NCI-H1694 (cell line): ENCODE data around the gene PALLD.

Source experiments
- DNase-seq: peaks from one replicate; lab custom pipeline; 2025; lab: John Stamatoyannopoulos, UW

PALLD gene

DNA sequence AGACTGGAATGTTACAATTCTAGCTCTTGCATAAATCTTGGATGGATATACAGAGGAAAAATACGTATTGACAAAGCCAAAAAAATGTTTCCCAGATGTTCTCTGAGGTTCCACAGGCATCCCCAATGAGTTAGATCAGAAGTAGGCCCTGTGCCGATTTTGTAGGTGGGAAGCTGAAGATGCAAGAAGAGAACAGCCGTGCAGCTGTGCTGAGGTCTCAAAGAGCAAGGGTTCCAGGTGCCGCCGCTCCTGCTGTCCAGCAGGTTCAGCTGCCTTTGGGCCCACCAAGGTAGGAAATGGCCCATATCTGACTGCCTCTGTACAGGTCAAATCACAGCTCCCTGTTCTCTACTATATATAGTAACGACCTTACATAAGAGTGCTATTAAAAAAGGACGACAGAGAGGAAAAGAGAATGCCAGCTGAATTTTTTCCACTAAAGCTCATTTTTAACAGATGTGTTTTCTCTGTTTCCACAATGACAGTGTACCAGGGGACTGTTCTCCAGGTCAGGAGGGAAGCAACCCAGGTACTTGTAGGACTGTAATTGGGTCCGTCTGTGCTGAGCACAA, 357.6 kb downstream of the PALLD start:
- no peak for DNase-seq

DNA sequence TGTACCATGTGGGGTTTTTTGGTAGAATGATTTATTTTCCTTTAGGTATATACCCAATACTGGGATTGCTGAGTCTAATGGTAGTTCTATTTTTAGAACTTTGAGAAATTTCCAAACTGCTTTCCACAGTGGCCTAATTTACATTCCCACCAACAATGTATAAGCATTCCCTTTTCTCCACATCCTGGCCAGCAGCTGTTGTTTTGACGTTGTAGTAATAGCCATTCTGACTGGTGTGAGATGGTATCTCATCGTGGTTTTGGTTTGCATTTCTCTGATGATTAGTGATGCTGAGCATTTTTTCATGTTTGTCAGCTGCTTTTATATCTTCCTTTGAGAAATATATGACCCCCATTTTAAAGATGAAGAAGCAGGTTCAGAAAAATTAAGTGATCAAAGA, 359.5 kb downstream of the PALLD start:
- no peak for DNase-seq

DNA sequence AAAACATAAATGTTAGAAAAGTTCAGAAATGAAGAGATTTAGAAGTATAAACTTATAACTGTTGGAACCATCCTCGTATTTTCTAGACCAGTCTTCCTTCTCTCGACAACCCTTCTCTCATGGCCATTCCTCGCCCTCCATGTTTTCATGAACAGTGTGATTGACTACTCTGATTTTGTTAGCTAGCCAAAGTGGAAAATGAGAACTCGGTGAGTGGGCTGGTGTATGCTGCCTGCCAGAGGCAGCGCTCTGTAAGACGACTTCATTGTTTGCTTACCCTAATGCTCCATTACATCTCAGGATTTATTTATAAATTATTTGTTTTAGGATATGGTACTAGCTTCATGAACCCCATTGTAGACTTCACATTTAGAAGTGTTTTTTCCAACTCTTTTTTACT, 360.2 kb downstream of the PALLD start:
- DNase-seq, result no peak

DNA sequence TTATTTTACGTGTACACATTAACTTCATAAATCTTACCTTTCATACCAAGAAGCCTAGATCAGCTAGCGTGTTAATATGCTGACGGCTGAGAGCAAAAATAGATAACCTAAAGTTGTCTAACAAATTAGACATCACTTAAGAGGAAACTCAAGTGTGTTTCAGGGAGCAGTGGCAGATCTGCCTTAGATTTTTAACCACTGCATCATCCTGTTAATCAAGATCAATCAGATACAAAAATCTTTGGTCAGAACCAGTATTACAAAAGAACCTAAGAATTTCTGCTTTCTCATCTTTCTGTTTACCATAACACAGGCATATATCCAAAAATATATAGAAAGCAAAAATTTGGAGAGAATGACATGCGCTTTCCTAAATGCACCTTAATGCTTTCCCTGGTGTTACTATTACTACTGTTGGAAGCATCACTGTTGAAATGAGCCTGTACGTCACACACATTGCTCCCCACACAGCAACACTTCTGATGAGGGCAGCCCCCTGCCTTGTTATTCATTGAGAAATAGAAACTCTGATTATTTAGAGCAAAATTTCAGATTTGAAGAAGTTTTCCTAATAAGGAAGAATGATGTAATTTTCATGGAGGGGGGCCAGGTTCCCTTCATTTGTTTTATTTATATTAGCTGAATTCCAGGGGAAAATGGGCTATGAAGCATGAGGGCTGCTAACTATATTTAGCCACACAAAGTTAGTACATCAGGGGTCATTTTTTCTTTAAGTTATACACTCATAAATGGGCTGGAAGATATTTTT, 360.9 kb downstream of the PALLD start:
- no peak for DNase-seq

DNA sequence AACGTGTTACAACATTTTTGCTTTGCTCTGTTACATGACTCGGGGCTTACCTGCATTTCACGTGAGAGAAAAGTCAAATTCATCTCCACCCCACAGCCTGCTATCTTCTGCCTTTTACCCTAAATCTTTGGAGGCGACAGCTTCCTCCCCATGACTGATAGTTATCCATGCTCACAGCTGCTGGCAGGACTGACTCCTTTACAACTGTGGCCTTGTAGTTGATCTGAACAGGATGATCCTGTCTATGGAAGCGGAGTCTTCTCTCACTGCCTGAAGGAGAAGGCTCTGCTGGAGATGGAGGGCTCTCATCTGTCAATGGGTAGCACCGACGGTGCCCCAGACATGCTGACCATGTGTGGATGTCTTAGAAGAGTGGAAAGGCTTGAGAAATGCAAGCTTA, 362.2 kb downstream of the PALLD start:
- DNase-seq, result no peak

DNA sequence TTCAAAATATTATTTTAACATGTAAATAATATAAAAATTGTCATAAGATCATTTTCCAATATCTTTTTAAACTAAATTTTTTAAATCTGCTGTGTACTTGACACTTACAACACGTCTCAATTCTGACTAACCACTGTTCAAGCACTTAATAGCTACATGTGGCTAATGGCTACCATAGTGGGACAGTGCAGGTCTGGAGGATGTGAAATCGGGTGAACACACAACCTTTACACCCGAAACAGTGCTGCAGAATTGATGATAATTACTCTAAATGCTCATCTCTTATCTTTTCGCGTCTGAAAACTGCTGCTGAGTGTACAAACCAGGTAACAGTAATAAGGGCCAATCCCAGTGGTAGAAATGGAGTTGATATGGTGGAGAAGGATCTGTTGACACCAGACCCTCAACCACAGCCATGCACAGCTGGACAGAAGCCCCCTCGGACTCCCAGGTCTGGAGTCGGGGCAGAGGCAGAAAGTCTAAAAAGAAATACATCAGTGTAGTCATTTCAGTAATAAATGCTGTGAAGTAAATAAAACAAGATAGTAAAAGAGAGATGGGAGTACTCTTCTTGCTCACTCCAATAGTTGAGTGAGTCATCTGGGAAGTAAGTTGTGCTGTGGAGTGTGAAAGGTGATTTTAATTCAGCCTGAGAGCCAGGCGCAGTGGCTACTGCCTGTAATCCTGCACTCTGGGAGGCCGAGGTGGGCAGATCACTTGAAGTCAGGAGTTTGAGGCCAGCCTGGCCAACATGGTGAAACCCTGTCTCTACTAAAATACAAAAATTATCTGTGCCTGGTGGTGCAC, 363.2 kb downstream of the PALLD start:
- no peak for DNase-seq

DNA sequence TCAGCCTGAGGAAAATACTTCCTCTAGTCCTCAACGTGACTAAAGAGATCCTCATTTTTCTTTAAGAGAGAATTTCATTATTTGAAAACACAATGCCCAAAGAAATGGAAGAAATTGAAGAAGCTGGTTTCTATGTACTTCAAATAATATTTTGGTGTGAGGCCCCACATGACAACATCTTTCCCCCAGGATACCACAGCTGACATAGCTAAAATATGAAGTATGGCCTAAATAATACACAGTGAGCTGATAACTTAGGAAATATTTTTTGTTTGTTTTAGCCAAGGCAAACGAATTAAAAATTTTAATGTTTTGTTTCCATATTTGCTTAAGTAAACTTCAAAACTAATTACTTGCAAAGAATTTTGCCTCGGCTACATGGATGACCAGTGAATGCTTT, 364.0 kb downstream of the PALLD start:
- DNase-seq, result no peak

DNA sequence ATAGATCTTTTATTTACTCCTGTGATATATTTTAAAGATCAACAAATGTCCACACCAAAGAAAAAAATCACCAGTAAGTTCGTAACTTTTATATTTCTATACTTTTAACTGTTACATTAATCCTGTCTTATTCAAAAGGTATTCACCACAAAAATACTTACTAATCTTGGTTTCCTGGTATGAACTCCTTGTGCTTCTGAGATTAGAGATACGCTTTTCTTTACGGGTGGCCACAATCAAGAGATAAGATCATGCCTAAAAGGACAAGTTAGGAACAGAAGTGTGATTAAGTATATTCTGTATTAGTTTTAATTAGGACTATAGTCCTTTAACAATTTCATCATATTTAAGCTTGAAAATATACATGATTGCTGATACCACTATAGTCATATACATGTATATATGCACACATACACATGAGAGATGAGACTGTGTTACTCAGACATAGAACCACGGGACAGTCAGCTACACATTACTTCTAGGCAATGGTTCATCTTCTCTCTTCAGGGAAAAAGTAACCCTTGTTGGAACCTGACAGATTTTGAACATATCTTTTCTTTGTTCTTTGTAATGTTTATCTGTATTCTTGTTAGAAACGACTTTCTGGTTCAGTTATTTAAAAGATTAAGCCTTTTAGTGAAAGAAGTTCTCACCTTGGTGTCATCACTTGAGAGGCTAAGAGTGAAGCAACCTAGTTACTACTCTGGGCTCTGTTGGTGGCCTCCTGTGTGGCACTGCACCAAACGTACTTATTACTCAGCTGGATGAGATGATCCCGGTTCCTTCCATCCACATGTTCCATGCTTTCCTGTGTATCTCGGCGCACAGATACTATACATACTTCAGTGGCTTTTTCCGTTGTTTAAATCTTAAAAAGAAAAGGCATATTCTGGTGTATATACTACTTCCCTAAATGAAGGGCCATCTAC, 367.1 kb downstream of the PALLD start:
- no peak for DNase-seq

DNA sequence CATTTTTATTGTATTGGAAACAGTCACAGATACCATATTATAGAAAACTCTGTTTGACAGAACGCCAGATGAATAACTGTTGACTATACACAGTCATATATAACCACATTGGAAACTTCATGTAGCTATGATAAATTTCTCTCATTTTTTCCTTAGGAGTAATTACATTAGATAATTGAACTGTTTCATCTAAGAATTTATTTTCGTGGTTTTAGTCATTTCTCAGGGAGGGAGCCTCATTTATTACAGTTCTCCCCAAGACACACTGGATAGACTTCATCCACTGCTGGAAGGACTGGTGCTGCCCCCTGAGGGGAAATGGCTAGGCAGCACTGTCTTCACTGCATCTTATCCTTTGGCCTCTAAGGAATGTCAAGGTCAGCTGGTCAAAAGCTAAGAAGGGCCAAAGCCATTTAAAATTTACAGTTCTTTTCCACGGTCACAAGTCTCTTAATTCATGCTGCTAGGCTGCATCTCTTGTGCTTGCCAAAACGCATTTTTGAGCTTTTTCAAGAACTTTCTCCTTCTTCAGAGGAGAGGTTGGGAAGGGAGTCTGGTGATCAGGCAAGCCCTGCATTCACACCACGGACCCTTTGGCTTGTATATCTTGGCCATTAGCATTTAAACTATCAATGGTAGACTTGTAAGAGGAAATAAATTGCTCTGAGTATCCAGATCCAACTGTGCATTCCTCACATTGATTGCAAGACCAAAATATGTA, 368.1 kb downstream of the PALLD start:
- no peak for DNase-seq

DNA sequence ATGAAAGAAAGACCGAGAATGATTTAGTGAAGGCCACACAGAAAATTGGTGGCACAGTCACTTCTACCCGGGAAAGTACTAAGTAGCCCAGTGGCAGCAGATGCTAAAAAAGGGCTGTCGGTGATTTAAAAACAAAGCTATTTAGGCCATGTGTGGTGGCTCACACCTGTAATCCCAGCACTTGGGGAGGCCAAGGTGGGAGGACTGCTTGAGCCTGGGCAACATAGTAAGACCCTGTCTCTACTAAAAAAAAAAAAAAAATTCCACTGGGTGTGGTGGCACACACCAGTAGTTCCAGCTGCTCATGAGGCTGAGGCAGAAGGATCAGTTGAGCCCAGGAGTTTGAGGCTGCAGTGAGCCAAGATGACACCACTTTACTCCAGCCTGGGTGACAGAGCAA, 369.0 kb downstream of the PALLD start:
- DNase-seq, result no peak

DNA sequence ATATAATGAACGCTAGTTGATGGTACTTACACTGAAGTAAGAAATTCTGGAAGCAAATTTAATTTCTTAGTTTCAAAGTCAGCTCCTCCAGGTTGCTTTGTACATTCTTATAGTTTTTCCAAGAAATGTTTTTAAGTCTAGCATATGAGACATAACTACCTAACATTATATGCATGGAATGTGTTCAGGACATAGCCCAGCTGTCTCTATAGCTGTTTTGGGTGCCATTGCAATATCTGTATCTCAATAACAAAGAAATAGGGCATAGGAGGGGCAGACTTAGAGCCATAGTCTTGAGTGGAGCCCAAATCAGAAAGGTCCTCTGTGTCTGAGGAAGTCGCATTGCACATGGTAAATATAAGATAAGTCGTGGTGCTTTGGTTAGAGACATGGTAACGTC, 369.8 kb downstream of the PALLD start:
- DNase-seq, result no peak

DNA sequence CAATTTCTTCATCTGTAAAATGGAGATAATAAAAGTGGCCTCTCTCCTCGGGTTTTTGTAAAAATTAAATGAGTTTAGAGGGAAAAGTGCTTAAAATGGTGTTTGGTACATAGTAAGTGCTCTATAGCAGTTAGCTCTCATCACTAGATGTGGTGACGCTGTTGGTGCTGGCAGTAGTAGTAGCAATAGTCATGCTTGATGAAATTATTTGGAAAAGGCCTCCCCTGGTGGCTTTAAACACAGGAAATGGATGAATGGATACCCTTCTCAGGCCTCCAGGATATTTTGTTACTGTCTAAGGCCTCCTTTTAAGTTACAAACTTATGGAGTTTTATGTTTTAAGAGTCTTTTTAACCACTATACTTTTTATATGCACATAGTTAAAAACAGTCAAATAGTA, 370.3 kb downstream of the PALLD start:
- no peak for DNase-seq

DNA sequence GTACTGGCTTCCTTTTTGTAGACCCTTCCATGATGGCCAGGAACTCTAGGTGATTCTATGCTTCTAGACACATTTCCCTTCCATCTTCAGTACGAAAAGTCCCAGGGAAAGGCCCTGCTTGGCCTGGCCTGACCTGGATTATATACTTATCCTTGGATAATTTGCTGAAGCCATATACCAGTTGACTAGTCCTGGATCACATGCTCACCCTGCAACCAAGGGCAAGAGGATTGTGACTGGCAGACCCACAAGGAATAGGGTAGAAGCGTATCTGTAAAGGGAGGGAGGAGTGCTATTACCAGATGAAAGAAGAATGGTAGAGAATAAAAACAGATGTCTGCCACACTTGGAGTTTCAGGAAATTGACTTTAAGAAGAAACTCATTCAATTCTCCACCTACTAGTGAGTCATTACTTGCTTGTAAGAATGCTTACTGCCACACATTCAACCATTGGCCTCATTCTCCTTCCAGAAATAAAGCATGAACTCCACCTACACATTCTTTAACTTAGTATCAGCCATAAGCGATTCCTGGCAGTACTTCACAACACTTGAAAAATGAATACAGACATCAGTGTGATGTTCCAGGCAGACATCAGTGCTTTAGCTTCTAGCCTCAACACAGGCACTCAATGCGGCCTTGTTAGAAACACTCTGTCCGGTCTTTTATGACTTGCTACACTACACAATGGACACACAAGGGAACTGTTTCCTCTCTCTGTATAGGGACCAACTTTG, 371.4 kb downstream of the PALLD start:
- DNase-seq, result no peak

DNA sequence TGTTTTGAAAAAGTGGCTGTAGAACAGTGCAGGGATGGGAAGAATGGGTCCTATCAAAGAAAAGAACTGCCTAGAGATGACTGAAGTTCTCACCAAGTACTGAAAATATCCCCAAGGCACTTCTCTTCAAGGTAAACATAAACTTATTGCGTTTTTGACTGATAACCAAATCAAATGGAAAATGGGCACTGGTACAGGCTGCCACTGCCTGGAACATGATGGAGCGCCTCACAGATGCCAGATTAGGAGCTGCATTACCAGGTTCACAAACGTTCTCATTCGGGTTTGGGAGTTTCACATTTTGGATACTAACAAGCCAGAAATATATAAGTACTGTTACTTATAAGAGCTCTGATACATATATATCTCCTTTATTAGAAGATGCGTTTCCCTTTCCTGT, 371.9 kb downstream of the PALLD start:
- DNase-seq, result no peak

DNA sequence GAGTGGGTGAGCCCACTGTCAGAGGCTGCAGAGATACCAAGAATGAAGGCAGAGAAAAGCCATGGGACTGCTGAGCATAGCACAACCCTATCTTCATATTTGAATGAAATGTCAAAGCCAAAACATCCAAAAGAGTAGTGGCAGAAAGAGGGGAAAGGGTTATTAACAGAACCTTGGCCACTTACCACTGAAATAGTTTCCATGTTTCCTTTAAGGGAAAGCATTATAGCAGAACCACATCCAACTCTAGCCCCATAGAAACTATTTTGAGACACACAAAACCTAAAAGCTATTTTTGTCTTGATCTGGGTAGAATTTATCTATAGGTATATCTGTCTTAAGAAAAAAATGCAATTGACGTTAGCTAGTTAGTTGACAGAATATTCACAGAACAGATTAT, 373.2 kb downstream of the PALLD start:
- no peak for DNase-seq

DNA sequence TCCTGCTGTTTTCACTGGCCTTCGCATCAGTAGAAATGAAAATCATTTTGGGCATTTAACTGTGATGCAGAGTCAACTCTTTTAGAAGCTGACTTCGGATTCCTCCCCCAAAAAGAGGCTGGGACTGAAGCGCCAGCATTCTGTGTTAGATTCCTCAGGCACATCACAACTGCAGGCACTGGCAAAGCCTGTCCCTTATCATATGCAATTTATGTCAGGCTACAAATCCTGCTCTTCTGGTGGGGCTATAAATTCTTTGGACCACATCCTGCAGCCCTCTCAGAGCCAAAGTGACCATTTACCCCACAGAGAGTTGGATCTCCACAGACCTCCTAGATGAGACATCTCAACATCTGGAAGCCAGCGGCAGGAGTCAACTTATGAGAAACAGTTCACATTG, 374.8 kb downstream of the PALLD start:
- DNase-seq, result no peak

DNA sequence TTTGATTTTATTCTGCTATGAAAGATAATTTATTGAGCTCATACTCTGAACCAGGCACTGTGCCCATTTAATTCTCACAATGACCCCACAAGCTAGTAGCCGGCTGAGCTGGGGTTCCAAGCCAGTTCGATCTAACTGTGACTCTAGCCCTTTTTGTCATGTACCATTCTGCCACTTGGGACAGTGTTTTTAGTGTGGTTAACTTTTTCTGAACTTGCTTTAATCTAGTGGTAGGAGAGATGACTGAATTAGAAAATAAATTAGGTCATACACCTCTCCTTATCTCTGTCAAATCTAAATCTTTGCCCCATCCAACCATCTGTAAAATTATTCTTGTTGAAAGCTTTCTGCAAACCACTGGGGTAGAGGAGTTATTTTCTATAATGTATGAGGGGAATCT, 377.2 kb downstream of the PALLD start:
- DNase-seq, result no peak

DNA sequence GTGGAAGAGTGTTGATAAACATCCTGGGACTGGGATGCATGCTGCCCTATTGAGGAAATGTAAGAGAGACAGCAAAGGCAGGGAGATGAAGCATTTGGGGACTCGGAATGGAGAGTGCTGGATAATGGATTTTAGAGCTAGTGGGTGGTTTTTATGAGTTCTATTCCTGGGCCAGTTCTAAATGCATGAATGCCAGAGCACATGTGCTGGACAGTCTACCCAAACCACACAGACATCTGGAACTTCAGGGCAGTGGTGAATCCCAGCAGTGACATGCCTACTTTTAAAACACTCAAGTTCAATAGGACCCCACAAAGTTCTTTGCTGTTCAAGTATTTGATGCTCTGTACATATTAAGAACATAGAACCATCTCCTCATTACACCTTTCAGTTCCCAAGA, 379.3 kb downstream of the PALLD start:
- no peak for DNase-seq

DNA sequence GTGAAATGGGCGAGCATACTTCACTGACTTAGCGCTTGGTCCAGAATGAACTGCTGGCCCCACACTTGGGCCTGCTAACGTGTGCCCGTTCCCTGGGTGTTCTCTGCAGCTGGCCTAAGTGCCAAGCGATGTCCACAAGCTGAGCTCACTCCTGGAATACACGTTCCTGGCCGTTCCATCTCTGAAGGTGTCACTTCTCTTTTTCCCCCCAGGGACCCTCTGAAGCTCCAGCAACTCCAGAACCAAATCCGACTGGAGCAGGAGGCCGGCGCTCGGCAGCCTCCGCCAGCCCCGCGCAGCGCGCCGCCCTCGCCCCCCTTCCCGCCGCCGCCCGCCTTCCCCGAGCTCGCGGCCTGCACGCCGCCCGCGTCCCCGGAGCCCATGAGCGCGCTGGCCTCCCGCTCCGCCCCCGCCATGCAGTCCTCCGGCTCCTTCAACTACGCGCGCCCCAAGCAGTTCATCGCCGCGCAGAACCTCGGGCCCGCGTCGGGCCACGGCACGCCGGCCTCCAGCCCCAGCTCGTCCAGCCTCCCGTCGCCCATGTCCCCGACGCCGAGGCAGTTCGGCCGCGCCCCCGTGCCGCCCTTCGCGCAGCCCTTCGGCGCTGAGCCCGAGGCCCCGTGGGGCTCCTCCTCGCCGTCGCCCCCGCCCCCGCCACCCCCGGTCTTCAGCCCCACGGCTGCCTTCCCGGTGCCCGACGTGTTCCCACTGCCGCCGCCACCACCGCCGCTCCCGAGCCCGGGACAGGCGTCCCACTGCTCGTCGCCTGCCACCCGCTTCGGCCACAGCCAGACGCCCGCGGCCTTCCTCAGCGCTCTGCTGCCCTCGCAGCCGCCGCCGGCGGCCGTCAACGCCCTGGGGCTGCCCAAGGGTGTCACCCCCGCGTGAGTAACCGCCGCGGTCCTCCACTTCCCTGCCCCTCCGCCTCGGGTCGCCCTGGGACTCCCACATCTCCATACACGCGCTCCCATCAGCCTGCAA, 380.9 kb downstream of the PALLD start:
- no peak for DNase-seq

DNA sequence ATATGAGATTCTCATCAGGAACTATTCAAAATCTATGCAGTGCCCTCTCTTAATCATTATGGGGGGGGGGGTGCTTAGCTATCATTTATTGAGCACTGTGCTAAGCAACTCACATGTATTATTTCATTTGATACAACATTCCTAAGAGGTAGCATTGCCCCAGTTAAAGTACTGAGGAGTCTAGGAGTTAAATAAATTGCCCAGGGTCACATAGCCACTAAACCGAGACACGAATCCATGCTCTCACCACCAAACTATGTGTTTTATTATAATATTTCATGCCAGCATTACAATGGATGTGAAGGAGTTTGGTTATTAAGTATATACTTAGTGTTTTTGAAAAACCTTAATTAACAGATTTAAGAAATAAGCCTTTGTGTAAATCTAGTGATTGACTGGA, 381.8 kb downstream of the PALLD start:
- DNase-seq, result no peak
